Type B pancreatic cell (in vitro differentiated cells): ENCODE results near the gene ZC3H12D. TPM values are rescaled to one million over a fixed set of nuclear protein-coding genes. Genes with fewer than 3 reads are reported as not detected.
"Not testable (repeated sequence)": the region's sequence is repeated elsewhere in the genome, so short reads cannot be mapped to it uniquely, and the experiment has no call there.

ENCODE experiments used
- DNase-seq: peaks from one replicate; pipeline ENCODE4 v3.0.0; 2021; ENCODE audit warnings: mixed read lengths; ENCODE audit not compliant: unreplicated experiment; ENCODE audit errors: extremely low spot score
- H3K27ac Mint-ChIP-seq: 2 replicates; pipeline ENCODE4 v1.8.0; 2021; ENCODE audit warnings: mild to moderate bottlenecking, mixed read lengths
- H3K27me3 Mint-ChIP-seq: 2 replicates; pipeline ENCODE4 v1.8.0; 2021; ENCODE audit warnings: mixed read lengths
- H3K36me3 Mint-ChIP-seq: 2 replicates; pipeline ENCODE4 v1.8.0; 2021; ENCODE audit warnings: mixed read lengths
- H3K4me1 Mint-ChIP-seq: one replicate; pipeline ENCODE4 v1.8.0; 2021; ENCODE audit warnings: mixed read lengths; ENCODE audit not compliant: unreplicated experiment
- H3K4me3 Mint-ChIP-seq: 2 replicates; pipeline ENCODE4 v1.8.0; 2021; ENCODE audit warnings: mild to moderate bottlenecking, mixed read lengths
- H3K9me3 Mint-ChIP-seq: 2 replicates; pipeline ENCODE4 v1.8.0; 2021; ENCODE audit warnings: mixed read lengths
- total RNA-seq: library from RNA; stranded (reverse); gene quantifications from 2 replicates; pipeline ENCODE4 v1.2.1, GENCODE V29; 2021; ENCODE audit warnings: low replicate concordance
- TF ChIP-seq, protein P1 (sequence below): fragments of 200-600 bp; sonication (generic); conservative IDR thresholded peaks from 2 replicates; pipeline ENCODE4 v1.5.0; 2021; ENCODE audit warnings: antibody characterized with exemption, mild to moderate bottlenecking

Gene ZC3H12D
- total RNA-seq, 1 donor from 2014 or later: 0.58 TPM

- Mint-ChIP-seq H3K4me3 (no peak overlapping the region), H3K9me3 (no peaks in the 10 kb centered on the region), H3K4me1 (peaks cover 45% of the 10 kb centered on the region), H3K36me3 (no peaks in the 10 kb centered on the region), H3K27ac (no peak overlapping the region), H3K27me3 (peaks cover 13% of the 10 kb centered on the region)
- TF ChIP-seq, protein P1, sequence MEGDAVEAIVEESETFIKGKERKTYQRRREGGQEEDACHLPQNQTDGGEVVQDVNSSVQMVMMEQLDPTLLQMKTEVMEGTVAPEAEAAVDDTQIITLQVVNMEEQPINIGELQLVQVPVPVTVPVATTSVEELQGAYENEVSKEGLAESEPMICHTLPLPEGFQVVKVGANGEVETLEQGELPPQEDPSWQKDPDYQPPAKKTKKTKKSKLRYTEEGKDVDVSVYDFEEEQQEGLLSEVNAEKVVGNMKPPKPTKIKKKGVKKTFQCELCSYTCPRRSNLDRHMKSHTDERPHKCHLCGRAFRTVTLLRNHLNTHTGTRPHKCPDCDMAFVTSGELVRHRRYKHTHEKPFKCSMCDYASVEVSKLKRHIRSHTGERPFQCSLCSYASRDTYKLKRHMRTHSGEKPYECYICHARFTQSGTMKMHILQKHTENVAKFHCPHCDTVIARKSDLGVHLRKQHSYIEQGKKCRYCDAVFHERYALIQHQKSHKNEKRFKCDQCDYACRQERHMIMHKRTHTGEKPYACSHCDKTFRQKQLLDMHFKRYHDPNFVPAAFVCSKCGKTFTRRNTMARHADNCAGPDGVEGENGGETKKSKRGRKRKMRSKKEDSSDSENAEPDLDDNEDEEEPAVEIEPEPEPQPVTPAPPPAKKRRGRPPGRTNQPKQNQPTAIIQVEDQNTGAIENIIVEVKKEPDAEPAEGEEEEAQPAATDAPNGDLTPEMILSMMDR: no peak
- no peak for DNase-seq
Observed at GRCh38 chr6:149445095-149445466, 39.7 kb downstream of the ZC3H12D start.

GRCh38 chr6:149444360-149445094 lies 40.3 kb downstream of the ZC3H12D start:
- not testable (repeated sequence) for H3K36me3 Mint-ChIP-seq, H3K4me3 Mint-ChIP-seq, DNase-seq, H3K9me3 Mint-ChIP-seq, H3K27ac Mint-ChIP-seq, H3K27me3 Mint-ChIP-seq
- peaks cover 45% of the 10 kb centered on the region for H3K4me1 Mint-ChIP-seq

DNA sequence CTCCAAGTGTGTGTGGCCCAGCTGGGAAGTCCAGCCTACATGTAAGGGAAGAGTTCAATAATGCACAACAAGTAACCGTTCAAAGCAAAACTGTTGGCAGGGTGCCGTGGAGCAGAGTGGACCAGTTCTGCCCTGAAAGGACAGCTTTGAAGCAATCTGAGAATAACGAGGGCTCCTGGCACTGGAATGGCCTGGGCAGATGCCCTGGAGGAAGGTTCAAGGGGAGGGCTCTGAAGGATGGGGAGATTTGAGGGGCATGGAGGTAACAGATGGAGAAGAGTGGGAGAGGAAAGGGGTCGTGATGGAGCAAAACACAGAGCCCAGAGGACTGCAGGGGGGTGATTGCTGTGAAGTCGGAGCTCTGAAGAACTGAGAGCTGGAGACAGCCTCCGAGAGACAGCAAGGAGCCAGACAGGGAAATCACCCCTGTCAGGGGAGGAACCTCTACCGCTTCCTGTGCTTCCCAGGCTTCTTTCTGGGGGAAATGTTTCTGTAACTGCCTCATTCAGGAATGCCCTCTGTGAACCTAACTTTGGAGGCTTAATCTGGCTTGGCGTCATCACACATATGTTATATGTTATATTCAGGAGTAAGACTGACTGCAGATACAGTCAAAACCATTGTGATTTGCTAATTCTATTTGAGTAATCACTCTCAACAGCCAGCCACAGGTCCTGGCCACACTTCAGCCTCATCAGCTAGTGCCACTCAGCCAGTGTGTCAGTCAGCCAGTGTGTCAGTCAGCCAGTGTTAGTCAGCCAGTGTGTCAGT lies 41.2 kb downstream of the ZC3H12D start:
- peaks cover 6% of the 10 kb centered on the region for H3K27me3 Mint-ChIP-seq
- DNase-seq: no peak
- TF ChIP-seq, protein P1: no peak
- H3K36me3 Mint-ChIP-seq: no peaks in the 10 kb centered on the region
- no peak overlapping the region for H3K27ac Mint-ChIP-seq
- H3K4me3 Mint-ChIP-seq: peak overlapping the region; percentile 9
- peaks cover 44% of the 10 kb centered on the region for H3K4me1 Mint-ChIP-seq
- H3K9me3 Mint-ChIP-seq: no peaks in the 10 kb centered on the region

GRCh38 chr6:149441740-149442139 lies 43.1 kb downstream of the ZC3H12D start:
- peak overlapping the region; percentile 61 for H3K27ac Mint-ChIP-seq
- no peak for DNase-seq
- TF ChIP-seq, protein P1: no peak
- H3K4me1 Mint-ChIP-seq: peaks cover 36% of the 10 kb centered on the region
- H3K4me3 Mint-ChIP-seq: peak overlapping the region; percentile 59
- no peaks in the 10 kb centered on the region for H3K9me3 Mint-ChIP-seq
- peaks cover 3% of the 10 kb centered on the region for H3K27me3 Mint-ChIP-seq
- H3K36me3 Mint-ChIP-seq: no peaks in the 10 kb centered on the region

GRCh38 chr6:149440735-149441671 lies 43.8 kb downstream of the ZC3H12D start:
- Mint-ChIP-seq H3K27ac (peak overlapping the region; percentile 61), H3K4me1 (peaks cover 36% of the 10 kb centered on the region), H3K9me3 (no peaks in the 10 kb centered on the region), H3K36me3 (no peaks in the 10 kb centered on the region), H3K4me3 (peak overlapping the region; percentile 59), H3K27me3 (no peaks in the 10 kb centered on the region)
- DNase-seq: no peak
- TF ChIP-seq, protein P1: no peak
